WTC11 (cell line): ENCODE data around the gene MAP4K4. TPM values are rescaled to one million over a fixed set of nuclear protein-coding genes. Genes with fewer than 3 reads are reported as not detected.

ENCODE experiments used
- ATAC-seq: fragments of 200-7000 bp; cut with Tn5 transposase; 2 replicates; pipeline ENCODE4 v1.10.0; 2021; ENCODE audit warnings: mild to moderate bottlenecking, moderate library complexity
- CTCF ChIA-PET: fragments of 300-600 bp; sonication (Branson Sonifier 250); formaldehyde crosslinking; loops from one replicate; lab custom pipeline; 2021; ENCODE audit warnings: antibody characterized with exemption; lab: Charles Lee
- POLR2A ChIA-PET: fragments of 350-600 bp; sonication (Branson Sonifier 250); formaldehyde crosslinking; loops from one replicate; lab custom pipeline; 2021; ENCODE audit warnings: antibody characterized with exemption; lab: Charles Lee
- DNase-seq: peaks from one replicate; pipeline ENCODE4 v3.0.0; 2021; ENCODE audit warnings: low spot score
- H3K27ac Mint-ChIP-seq: 2 replicates; pipeline ENCODE4 v1.8.0; 2021; ENCODE audit warnings: mixed read lengths
- H3K27me3 Mint-ChIP-seq: 2 replicates; pipeline ENCODE4 v1.8.0; 2021; ENCODE audit warnings: low read depth, mild to moderate bottlenecking, moderate library complexity, mixed read lengths
- H3K36me3 Mint-ChIP-seq: 2 replicates; pipeline ENCODE4 v1.8.0; 2021; ENCODE audit warnings: mixed read lengths
- H3K4me1 Mint-ChIP-seq: 2 replicates; pipeline ENCODE4 v1.8.0; 2022; ENCODE audit warnings: mixed read lengths
- H3K4me3 Mint-ChIP-seq: 2 replicates; pipeline ENCODE4 v1.8.0; 2021; ENCODE audit warnings: mild to moderate bottlenecking, moderate library complexity, mixed read lengths
- H3K9me3 Mint-ChIP-seq: 2 replicates; pipeline ENCODE4 v1.8.0; 2021; ENCODE audit warnings: mixed read lengths
- ATF3 ChIP-seq: sonication (generic); formaldehyde crosslinking; conservative IDR thresholded peaks from 2 replicates; pipeline ENCODE4 v1.8.1; 2022; ENCODE audit warnings: mild to moderate bottlenecking, missing genetic modification reagents
- MYBL2 ChIP-seq: sonication (generic); formaldehyde crosslinking; IDR thresholded peaks from 2 replicates; pipeline ENCODE4 v1.8.1; 2023; ENCODE audit warnings: mild to moderate bottlenecking, moderate library complexity, missing genetic modification reagents
- SOX15 ChIP-seq: fragments of 250-450 bp; sonication (Bioruptor Pico); IDR thresholded peaks from 2 replicates; pipeline ENCODE4 v1.9.0; 2021; ENCODE audit warnings: mild to moderate bottlenecking
- TEAD1 ChIP-seq: sonication (generic); formaldehyde crosslinking; IDR thresholded peaks from 2 replicates; pipeline ENCODE4 v1.8.0; 2022; ENCODE audit warnings: mild to moderate bottlenecking, missing genetic modification reagents
- ZNF396 ChIP-seq: fragments of 250-450 bp; sonication (Bioruptor Pico); IDR thresholded peaks from 2 replicates; pipeline ENCODE4 v1.8.0; 2021; ENCODE audit warnings: mild to moderate bottlenecking, moderate library complexity, borderline replicate concordance
- ZNF416 ChIP-seq: fragments of 250-450 bp; sonication (Bioruptor Pico); IDR thresholded peaks from 2 replicates; pipeline ENCODE4 v1.9.0; 2021; ENCODE audit warnings: mild to moderate bottlenecking, inconsistent platforms
- total RNA-seq: library from RNA; stranded (reverse); gene quantifications from 3 replicates; pipeline ENCODE4 v1.2.3, GENCODE V29; 2021
- TF ChIP-seq, protein P1 (sequence below): sonication (generic); formaldehyde crosslinking; IDR thresholded peaks from 2 replicates; pipeline ENCODE4 v1.8.0; 2022; ENCODE audit warnings: mild to moderate bottlenecking, missing genetic modification reagents
- TF ChIP-seq, protein P2 (sequence below): sonication (generic); formaldehyde crosslinking; IDR thresholded peaks from 2 replicates; pipeline ENCODE4 v1.8.1; 2023; ENCODE audit warnings: mild to moderate bottlenecking, moderate library complexity, missing genetic modification reagents
- TF ChIP-seq, protein P3 (sequence below): fragments of 250-450 bp; sonication (Bioruptor Pico); IDR thresholded peaks from 2 replicates; pipeline ENCODE4 v2.1.2; 2022; ENCODE audit warnings: mild to moderate bottlenecking, moderate library complexity
- TF ChIP-seq, protein P4 (sequence below): sonication (generic); formaldehyde crosslinking; IDR thresholded peaks from 2 replicates; pipeline ENCODE4 v1.8.0; 2022; ENCODE audit warnings: mild to moderate bottlenecking, missing genetic modification reagents
- TF ChIP-seq, protein P5 (sequence below): sonication (generic); formaldehyde crosslinking; IDR thresholded peaks from 2 replicates; pipeline ENCODE4 v1.8.1; 2022; ENCODE audit warnings: low read depth, mild to moderate bottlenecking, moderate library complexity, missing genetic modification reagents, borderline replicate concordance
- TF ChIP-seq, protein P6 (sequence below): fragments of 250-450 bp; sonication (Bioruptor Pico); conservative IDR thresholded peaks from 2 replicates; pipeline ENCODE4 v1.9.0; 2021; ENCODE audit warnings: mild to moderate bottlenecking

Gene MAP4K4
- total RNA-seq, 1 experiment from 2014 or later = 112 TPM

DNA sequence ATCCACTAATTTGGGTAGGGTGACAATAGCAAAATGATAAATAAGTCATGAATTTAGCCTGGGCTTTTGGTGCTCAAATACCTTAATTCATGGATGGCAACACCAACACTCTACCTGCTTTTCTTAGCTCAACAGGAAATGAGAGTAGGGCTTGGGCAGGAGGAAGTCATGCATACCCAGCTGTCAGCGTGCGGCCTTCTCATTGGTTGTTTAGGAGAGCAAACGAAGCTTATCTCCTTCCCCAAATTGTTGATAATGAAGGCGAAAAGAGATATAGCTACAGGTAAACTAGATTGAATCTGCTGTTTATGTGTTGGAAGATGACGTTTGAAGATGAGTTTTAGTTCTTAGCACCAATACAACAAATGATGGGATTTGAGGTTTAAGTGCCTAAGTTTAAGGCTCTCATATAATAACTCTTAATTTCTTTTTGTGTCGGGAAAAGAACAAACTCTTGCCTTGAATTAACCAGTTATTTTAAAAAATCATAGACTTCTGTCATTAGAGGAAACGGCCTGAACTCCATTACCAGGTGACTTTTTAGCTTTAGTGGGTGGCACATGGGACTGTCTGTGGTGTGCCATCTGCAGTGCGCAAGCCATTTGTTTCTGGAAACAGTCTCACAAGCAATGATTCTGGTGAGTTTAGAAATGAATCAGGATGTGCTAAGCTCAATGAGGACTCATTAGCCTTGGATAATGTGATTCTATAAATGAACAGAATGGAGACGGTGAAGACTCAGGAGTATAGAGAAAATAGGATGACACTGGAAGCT lies 19.8 kb downstream of the MAP4K4 start:
- ChIA-PET CTCF (interaction anchor here (1.1 to 1.5 kb wide), 3 partner anchors 9 to 10 kb away, joined by 3 to 6 read pairs (median 4); no protein-coding TSS in a partner anchor), POLR2A (interaction anchor here (0.5 to 0.6 kb wide), 2 partner anchors 240 to 408 kb away, joined by 3 read pairs; no protein-coding TSS in a partner anchor)
- Mint-ChIP-seq H3K27me3 (no peaks in the 10 kb centered on the region), H3K4me1 (peaks cover 65% of the 10 kb centered on the region), H3K4me3 (no peak overlapping the region), H3K27ac (no peak overlapping the region), H3K9me3 (no peaks in the 10 kb centered on the region), H3K36me3 (0 out of 2 replicates have a peak, but pooled peaks cover 3% of the 10 kb centered on the region)
- DNase-seq = no peak
- no peak for ATAC-seq
- no peak for TF ChIP-seq MYBL2

- ChIA-PET CTCF (interaction anchor here (0.6 to 1.5 kb wide), 2 partner anchors 9 to 14 kb away, joined by 3 to 6 read pairs; no protein-coding TSS in a partner anchor), POLR2A (no interaction called here)
- Mint-ChIP-seq H3K9me3 (no peaks in the 10 kb centered on the region), H3K27me3 (no peaks in the 10 kb centered on the region), H3K27ac (no peak overlapping the region), H3K4me1 (peaks cover 77% of the 10 kb centered on the region), H3K36me3 (0 out of 2 replicates have a peak, but pooled peaks cover 3% of the 10 kb centered on the region), H3K4me3 (no peak overlapping the region)
- ATAC-seq (no peak), DNase-seq (no peak)
- no peak for TF ChIP-seq SOX15
- TF ChIP-seq, protein P1, sequence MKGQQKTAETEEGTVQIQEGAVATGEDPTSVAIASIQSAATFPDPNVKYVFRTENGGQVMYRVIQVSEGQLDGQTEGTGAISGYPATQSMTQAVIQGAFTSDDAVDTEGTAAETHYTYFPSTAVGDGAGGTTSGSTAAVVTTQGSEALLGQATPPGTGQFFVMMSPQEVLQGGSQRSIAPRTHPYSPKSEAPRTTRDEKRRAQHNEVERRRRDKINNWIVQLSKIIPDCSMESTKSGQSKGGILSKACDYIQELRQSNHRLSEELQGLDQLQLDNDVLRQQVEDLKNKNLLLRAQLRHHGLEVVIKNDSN (CRISPR knock-in tag) = no peak
- TF ChIP-seq, protein P2, sequence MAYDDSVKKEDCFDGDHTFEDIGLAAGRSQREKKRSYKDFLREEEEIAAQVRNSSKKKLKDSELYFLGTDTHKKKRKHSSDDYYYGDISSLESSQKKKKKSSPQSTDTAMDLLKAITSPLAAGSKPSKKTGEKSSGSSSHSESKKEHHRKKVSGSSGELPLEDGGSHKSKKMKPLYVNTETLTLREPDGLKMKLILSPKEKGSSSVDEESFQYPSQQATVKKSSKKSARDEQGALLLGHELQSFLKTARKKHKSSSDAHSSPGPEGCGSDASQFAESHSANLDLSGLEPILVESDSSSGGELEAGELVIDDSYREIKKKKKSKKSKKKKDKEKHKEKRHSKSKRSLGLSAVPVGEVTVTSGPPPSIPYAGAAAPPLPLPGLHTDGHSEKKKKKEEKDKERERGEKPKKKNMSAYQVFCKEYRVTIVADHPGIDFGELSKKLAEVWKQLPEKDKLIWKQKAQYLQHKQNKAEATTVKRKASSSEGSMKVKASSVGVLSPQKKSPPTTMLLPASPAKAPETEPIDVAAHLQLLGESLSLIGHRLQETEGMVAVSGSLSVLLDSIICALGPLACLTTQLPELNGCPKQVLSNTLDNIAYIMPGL (CRISPR knock-in tag) = no peak
- TF ChIP-seq, protein P3, sequence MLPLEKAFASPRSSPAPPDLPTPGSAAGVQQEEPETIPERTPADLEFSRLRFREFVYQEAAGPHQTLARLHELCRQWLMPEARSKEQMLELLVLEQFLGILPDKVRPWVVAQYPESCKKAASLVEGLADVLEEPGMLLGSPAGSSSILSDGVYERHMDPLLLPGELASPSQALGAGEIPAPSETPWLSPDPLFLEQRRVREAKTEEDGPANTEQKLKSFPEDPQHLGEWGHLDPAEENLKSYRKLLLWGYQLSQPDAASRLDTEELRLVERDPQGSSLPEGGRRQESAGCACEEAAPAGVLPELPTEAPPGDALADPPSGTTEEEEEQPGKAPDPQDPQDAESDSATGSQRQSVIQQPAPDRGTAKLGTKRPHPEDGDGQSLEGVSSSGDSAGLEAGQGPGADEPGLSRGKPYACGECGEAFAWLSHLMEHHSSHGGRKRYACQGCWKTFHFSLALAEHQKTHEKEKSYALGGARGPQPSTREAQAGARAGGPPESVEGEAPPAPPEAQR (CRISPR knock-in tag) = no peak
- TF ChIP-seq ATF3 = no peak
- TF ChIP-seq, protein P4, sequence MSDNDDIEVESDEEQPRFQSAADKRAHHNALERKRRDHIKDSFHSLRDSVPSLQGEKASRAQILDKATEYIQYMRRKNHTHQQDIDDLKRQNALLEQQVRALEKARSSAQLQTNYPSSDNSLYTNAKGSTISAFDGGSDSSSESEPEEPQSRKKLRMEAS = no peak
- no peak for TF ChIP-seq ZNF416 (CRISPR knock-in tag)
- TF ChIP-seq, protein P5, sequence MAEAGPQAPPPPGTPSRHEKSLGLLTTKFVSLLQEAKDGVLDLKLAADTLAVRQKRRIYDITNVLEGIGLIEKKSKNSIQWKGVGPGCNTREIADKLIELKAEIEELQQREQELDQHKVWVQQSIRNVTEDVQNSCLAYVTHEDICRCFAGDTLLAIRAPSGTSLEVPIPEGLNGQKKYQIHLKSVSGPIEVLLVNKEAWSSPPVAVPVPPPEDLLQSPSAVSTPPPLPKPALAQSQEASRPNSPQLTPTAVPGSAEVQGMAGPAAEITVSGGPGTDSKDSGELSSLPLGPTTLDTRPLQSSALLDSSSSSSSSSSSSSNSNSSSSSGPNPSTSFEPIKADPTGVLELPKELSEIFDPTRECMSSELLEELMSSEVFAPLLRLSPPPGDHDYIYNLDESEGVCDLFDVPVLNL (CRISPR knock-in tag) = no peak
- TF ChIP-seq, protein P6, sequence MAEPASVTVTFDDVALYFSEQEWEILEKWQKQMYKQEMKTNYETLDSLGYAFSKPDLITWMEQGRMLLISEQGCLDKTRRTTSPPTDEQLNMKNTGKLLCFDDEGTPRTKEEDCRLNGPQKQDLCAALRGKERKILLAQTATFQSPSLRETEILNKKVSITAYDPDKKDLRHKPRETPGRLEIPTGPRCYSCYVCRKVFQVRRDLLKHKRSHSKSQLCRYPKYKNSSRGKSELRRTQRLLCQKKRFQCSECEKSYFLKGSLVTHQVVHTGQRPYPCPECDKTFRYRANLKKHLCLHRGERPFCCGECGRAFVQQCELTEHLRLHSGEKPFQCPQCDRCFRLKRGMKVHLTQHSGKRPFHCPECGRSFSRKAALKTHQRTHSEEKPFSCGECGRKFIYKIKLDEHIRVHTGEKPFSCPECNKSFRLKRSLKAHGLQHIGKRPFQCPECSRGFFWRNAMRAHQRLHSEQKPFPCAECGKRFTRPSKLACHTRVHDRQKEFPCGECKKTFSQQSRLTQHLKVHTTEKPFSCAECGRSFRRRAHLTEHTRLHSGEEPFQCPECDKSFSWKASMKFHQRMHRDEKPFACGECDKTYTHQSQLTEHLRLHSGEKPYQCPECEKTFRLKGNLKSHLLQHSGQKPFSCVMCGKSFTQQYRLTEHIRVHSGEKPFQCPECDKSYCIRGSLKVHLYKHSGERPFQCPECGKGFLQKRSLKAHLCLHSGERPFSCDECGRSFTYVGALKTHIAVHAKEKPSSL (CRISPR knock-in tag) = no peak
- no peak for TF ChIP-seq ZNF396 (CRISPR knock-in tag)
- no peak for TF ChIP-seq TEAD1
Measured at GRCh38 chr2:101718479-101718878, 21.0 kb downstream of the MAP4K4 start.
